Astrocyte (in vitro differentiated cells and primary cell): Measurements from ENCODE around the gene SYCE1. TPM values are rescaled to one million over a fixed set of nuclear protein-coding genes. Genes with fewer than 3 reads are reported as not detected.

Source experiments
- DNase-seq: peaks from one replicate; pipeline ENCODE4 v3.0.0-alpha.2; 2010; ENCODE audit warnings: low read depth
- FAIRE-seq: peaks from 2 replicates; lab custom pipeline; 2011; peaks lifted over from hg19 to GRCh38; lab: Jason Lieb, UNC
- H2AFZ ChIP-seq: 2 replicates; pipeline ENCODE4 v1.6.0; 2012; ENCODE audit warnings: low read depth, low read length, inconsistent platforms
- H3K27ac ChIP-seq: 2 replicates; pipeline ENCODE4 v1.5.1; 2011; ENCODE audit warnings: low read depth, low read length, inconsistent platforms
- H3K27me3 ChIP-seq: 2 replicates; pipeline ENCODE4 v1.6.0; 2011; ENCODE audit warnings: low read length, inconsistent platforms; ENCODE audit not compliant: insufficient read depth
- H3K36me3 ChIP-seq: 2 replicates; pipeline ENCODE4 v1.5.1; 2011; ENCODE audit warnings: low read length, inconsistent platforms; ENCODE audit not compliant: insufficient read depth
- H3K4me1 ChIP-seq: 2 replicates; pipeline ENCODE4 v1.5.1; 2011; ENCODE audit warnings: low read length, inconsistent platforms; ENCODE audit not compliant: insufficient read depth
- H3K4me2 ChIP-seq: 2 replicates; pipeline ENCODE4 v1.6.0; 2012; ENCODE audit warnings: low read length, inconsistent platforms
- H3K4me3 ChIP-seq: 2 replicates; pipeline ENCODE4 v1.5.1; 2011; ENCODE audit warnings: low read depth, mild to moderate bottlenecking, low read length, inconsistent platforms; ENCODE audit not compliant: insufficient read depth
- H3K79me2 ChIP-seq: 2 replicates; pipeline ENCODE4 v1.6.0; 2012; ENCODE audit warnings: mild to moderate bottlenecking, low read length, inconsistent platforms; ENCODE audit not compliant: insufficient read depth
- H3K9ac ChIP-seq: 2 replicates; pipeline ENCODE4 v1.6.0; 2012; ENCODE audit warnings: mild to moderate bottlenecking, low read length, inconsistent platforms
- H3K9me3 ChIP-seq: 2 replicates; pipeline ENCODE4 v1.5.1; 2012; ENCODE audit warnings: low read depth, mild to moderate bottlenecking, low read length, inconsistent platforms; ENCODE audit not compliant: insufficient read depth
- H4K20me1 ChIP-seq: 2 replicates; pipeline ENCODE4 v1.6.0; 2012; ENCODE audit warnings: low read length, inconsistent platforms; ENCODE audit not compliant: insufficient read depth
- H3K27ac Mint-ChIP-seq: one replicate; pipeline ENCODE4 v1.8.0; 2021; ENCODE audit warnings: mild to moderate bottlenecking, mixed read lengths; ENCODE audit not compliant: unreplicated experiment
- H3K27me3 Mint-ChIP-seq: one replicate; pipeline ENCODE4 v1.8.0; 2021; ENCODE audit warnings: low read depth, mixed read lengths; ENCODE audit not compliant: unreplicated experiment
- H3K36me3 Mint-ChIP-seq: one replicate; pipeline ENCODE4 v1.8.0; 2021; ENCODE audit warnings: low read depth, mixed read lengths; ENCODE audit not compliant: unreplicated experiment
- H3K4me1 Mint-ChIP-seq: one replicate; pipeline ENCODE4 v1.8.0; 2021; ENCODE audit warnings: low read depth, mixed read lengths; ENCODE audit not compliant: unreplicated experiment
- H3K4me3 Mint-ChIP-seq: one replicate; pipeline ENCODE4 v1.8.0; 2021; ENCODE audit warnings: mild to moderate bottlenecking, moderate library complexity, mixed read lengths; ENCODE audit not compliant: unreplicated experiment
- H3K9me3 Mint-ChIP-seq: one replicate; pipeline ENCODE4 v1.8.0; 2021; ENCODE audit warnings: mild to moderate bottlenecking, mixed read lengths; ENCODE audit not compliant: unreplicated experiment
- EZH2 ChIP-seq: IDR thresholded peaks from 2 replicates; pipeline ENCODE4 v1.6.1; 2012; ENCODE audit warnings: mild to moderate bottlenecking, low read length, inconsistent platforms; ENCODE audit not compliant: insufficient read depth
- total RNA-seq: library from RNA; stranded (reverse); gene quantifications from 2 replicates; pipeline ENCODE4 v1.2.1, GENCODE V29; 2021
- TF ChIP-seq, protein P1 (sequence below): IDR thresholded peaks from 2 replicates; pipeline ENCODE4 v1.5.1; 2011; ENCODE audit warnings: low read depth, mild to moderate bottlenecking, inconsistent platforms, low read length, moderate library complexity; ENCODE audit not compliant: insufficient read depth

SYCE1 gene
- total RNA-seq, 1 donor from 2014 or later, result 0.23 TPM

DNA sequence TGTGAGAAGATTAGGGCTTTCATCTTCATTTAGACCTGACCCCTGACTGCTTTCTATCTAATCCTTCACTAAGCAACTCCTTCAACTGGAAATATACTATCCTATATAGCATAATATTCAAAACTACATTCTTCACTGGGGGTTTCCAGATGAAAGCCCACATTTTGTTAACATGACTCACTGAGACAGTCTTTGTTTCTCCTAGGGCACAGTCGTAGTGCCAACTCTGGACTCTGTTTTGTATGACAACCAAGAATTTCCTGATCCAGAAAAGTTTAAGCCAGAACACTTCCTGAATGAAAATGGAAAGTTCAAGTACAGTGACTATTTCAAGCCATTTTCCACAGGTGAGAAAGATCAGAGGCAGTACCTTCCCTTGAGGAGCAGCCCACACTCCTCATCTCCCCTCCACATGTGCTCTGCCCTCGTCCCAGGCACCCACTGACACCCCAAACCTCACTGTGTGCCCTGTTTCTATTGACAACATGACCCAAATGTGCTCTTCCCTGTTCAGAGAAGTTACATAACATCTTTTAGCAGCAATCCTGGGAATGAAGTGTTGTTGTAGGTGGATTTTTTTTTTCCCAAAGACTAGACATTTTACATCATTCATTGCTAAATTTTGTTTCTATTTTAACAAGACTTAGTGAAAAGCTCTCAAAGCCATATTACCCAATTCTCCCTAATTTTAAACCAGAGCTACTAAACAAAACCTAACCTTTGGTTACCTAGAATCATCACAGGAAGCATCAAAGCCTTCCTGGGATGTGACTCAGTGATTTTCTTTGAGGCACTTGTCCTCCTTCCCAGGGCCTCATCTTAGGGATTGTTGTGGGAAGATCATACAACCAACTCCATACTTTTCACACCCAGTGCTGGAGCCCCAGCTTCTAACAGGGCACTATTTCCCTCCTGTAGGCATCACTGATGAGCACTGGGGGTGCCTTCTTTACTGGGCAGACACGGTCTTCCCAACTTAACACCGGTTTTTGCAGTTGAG is 27.5 kb downstream of the SYCE1 start:
- Histone ChIP-seq H3K9me3 (peaks cover 7% of the 10 kb centered on the region), H3K4me2 (no peak overlapping the region), H4K20me1 (no peaks in the 10 kb centered on the region), H3K4me3 (no peak overlapping the region), H3K79me2 (no peaks in the 10 kb centered on the region), H3K4me1 (no peaks in the 10 kb centered on the region), H3K27me3 (no peaks in the 10 kb centered on the region), H2AFZ (no peak overlapping the region), H3K36me3 (no peaks in the 10 kb centered on the region), H3K9ac (no peak overlapping the region), H3K27ac (no peak overlapping the region)
- H3K4me3 Mint-ChIP-seq, result no peak overlapping the region
- H3K4me1 Mint-ChIP-seq, result no peaks in the 10 kb centered on the region
- H3K9me3 Mint-ChIP-seq, result no peaks in the 10 kb centered on the region
- DNase-seq, result no peak
- no peaks in the 10 kb centered on the region for H3K36me3 Mint-ChIP-seq
- FAIRE-seq, result peak; percentile 13
- no peak overlapping the region for H3K27ac Mint-ChIP-seq
- peaks cover 17% of the 10 kb centered on the region for H3K27me3 Mint-ChIP-seq
- TF ChIP-seq EZH2, result no peak
- TF ChIP-seq, protein P1, sequence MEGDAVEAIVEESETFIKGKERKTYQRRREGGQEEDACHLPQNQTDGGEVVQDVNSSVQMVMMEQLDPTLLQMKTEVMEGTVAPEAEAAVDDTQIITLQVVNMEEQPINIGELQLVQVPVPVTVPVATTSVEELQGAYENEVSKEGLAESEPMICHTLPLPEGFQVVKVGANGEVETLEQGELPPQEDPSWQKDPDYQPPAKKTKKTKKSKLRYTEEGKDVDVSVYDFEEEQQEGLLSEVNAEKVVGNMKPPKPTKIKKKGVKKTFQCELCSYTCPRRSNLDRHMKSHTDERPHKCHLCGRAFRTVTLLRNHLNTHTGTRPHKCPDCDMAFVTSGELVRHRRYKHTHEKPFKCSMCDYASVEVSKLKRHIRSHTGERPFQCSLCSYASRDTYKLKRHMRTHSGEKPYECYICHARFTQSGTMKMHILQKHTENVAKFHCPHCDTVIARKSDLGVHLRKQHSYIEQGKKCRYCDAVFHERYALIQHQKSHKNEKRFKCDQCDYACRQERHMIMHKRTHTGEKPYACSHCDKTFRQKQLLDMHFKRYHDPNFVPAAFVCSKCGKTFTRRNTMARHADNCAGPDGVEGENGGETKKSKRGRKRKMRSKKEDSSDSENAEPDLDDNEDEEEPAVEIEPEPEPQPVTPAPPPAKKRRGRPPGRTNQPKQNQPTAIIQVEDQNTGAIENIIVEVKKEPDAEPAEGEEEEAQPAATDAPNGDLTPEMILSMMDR, result no peak

DNA sequence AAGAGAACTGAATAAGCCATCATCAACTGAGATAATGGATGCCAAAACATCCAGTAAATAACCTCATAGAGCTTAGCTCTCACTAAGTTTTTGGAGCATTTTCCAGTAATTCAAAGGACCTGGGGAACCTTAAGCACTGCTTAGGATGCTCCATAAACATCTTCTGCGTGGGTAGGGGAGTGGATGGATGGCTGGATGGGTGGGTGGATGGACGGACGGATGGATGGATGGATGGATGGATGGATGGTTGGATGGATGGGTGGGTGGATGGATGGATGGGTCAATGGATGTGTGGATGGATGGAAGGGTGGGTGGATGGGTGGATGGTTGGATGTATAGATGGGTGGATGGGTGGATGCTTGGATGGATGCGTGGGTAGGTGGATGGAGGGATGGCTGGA is 29.2 kb downstream of the SYCE1 start:
- Histone ChIP-seq H3K79me2 (no peaks in the 10 kb centered on the region), H3K27me3 (no peaks in the 10 kb centered on the region), H3K9ac (no peak overlapping the region), H3K4me1 (no peaks in the 10 kb centered on the region), H4K20me1 (no peaks in the 10 kb centered on the region), H3K27ac (no peak overlapping the region), H2AFZ (no peak overlapping the region), H3K4me3 (no peak overlapping the region), H3K36me3 (no peaks in the 10 kb centered on the region), H3K4me2 (no peak overlapping the region), H3K9me3 (peaks cover 7% of the 10 kb centered on the region)
- H3K27ac Mint-ChIP-seq, result no peak overlapping the region
- H3K27me3 Mint-ChIP-seq, result peaks cover 20% of the 10 kb centered on the region
- no peaks in the 10 kb centered on the region for H3K36me3 Mint-ChIP-seq
- FAIRE-seq (no peak), DNase-seq (no peak)
- no peak overlapping the region for H3K4me3 Mint-ChIP-seq
- H3K4me1 Mint-ChIP-seq, result no peaks in the 10 kb centered on the region
- no peaks in the 10 kb centered on the region for H3K9me3 Mint-ChIP-seq
- no peak for TF ChIP-seq EZH2
- TF ChIP-seq, protein P1, result no peak

DNA sequence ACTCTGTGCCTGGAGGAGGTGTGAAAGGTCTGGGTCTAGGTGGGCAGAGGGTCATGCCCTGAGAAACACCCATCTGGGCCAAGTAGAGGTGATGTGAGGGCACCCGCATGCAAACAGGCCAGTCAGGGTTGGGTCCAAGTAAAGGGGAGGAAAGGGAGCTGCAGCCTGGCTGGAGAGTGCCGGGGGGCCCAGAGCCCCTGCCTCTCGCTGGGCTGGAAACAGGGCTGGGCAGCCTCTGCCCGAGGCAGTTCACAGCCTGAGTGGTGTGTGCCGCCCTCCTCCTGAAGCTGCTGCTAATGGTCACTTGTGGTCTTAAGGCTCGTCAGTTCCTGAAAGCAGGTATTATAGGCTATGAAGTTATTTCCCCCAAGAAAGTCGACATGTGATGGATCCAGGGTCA is 31.0 kb downstream of the SYCE1 start:
- Histone ChIP-seq H3K4me2 (no peak overlapping the region), H3K9me3 (peaks cover 7% of the 10 kb centered on the region), H3K9ac (no peak overlapping the region), H2AFZ (no peak overlapping the region), H4K20me1 (no peaks in the 10 kb centered on the region), H3K79me2 (no peaks in the 10 kb centered on the region), H3K4me3 (no peak overlapping the region), H3K4me1 (no peaks in the 10 kb centered on the region), H3K36me3 (no peaks in the 10 kb centered on the region), H3K27ac (no peak overlapping the region), H3K27me3 (peaks cover 12% of the 10 kb centered on the region)
- Mint-ChIP-seq H3K27ac (no peak overlapping the region), H3K4me3 (no peak overlapping the region), H3K9me3 (no peaks in the 10 kb centered on the region), H3K27me3 (peaks cover 35% of the 10 kb centered on the region), H3K36me3 (no peaks in the 10 kb centered on the region), H3K4me1 (no peaks in the 10 kb centered on the region)
- DNase-seq, result no peak
- TF ChIP-seq, protein P1, result no peak
- no peak for TF ChIP-seq EZH2
- no peak for FAIRE-seq
